Esophagus muscularis mucosa (tissue), 4 donors: Measurements from ENCODE around the gene DAAM1. TPM values are rescaled to one million over a fixed set of nuclear protein-coding genes. Genes with fewer than 3 reads are reported as not detected.

Source experiments
- DNase-seq: peaks from one replicate; pipeline ENCODE4 v3.0.0-alpha.2; 2017; ENCODE audit errors: extremely low spot score
- H3K27ac ChIP-seq, 4 donors: fragments of 200-600 bp; sonication (generic); replicated peaks in 1 of 4; 1 replicate in 3 of 4; 2 replicates in 1 of 4; pipeline ENCODE4 v1.5.1; 2016 to 2019; ENCODE audit warnings: mild to moderate bottlenecking in 1 of 4
- H3K27me3 ChIP-seq, 4 donors: fragments of 200-600 bp; sonication (generic); one replicate each; pipeline versions ENCODE4 v1.5.1 to v1.6.0; 2016 to 2019
- H3K36me3 ChIP-seq, 4 donors: fragments of 200-600 bp; sonication (generic); one replicate each; pipeline ENCODE4 v1.5.1; 2016 to 2019
- H3K4me1 ChIP-seq, 4 donors: fragments of 200-600 bp; sonication (generic); one replicate each; pipeline ENCODE4 v1.5.1; 2016 to 2019
- H3K4me3 ChIP-seq, 4 donors: fragments of 200-600 bp; sonication (generic); 1 replicate in 2 of 4; 2 replicates in 2 of 4; pipeline ENCODE4 v1.5.1; 2016 to 2019; ENCODE audit warnings: mild to moderate bottlenecking in 4 of 4, moderate library complexity in 1 of 4
- H3K9me3 ChIP-seq, 4 donors: fragments of 200-600 bp; sonication (generic); 1 replicate in 3 of 4; 2 replicates in 1 of 4; pipeline ENCODE4 v1.5.1; 2016 to 2019
- CTCF ChIP-seq, 3 experiments: fragments of 200-600 bp in 2 of 3; fragments of 450-650 bp in 1 of 3; sonication (generic) in 2 of 3; IDR thresholded peaks; one replicate each; pipeline ENCODE4 v1.5.1; 2017 to 2019; ENCODE audit warnings: antibody characterized with exemption in 3 of 3, mild to moderate bottlenecking in 2 of 3, moderate library complexity in 1 of 3
- EP300 ChIP-seq: sonication (generic); formaldehyde crosslinking; IDR thresholded peaks from one replicate; pipeline ENCODE4 v1.6.1; 2017; ENCODE audit warnings: antibody characterized with exemption
- POLR2A ChIP-seq: fragments of 450-650 bp; IDR thresholded peaks from one replicate; pipeline ENCODE4 v1.6.1; 2017; ENCODE audit warnings: antibody characterized with exemption, moderate library complexity, mild to moderate bottlenecking, low read depth
- POLR2AphosphoS5 ChIP-seq, 2 donors: sonication (generic); formaldehyde crosslinking; IDR thresholded peaks; one replicate each; pipeline ENCODE4 v1.6.1; 2017; ENCODE audit warnings: antibody characterized with exemption in 2 of 2
- WGBS: methylation state at CpG from one replicate; pipeline ENCODE4 v1.1.5; 2018; 5-methylcytosine and 5-hydroxymethylcytosine counted together
- intact Hi-C: fragments of 100-400 bp; cut with DNase I; formaldehyde crosslinking; loops from one replicate; pipeline ENCODE4 v1.15.1; 2023
- total RNA-seq, 4 donors: library from RNA; depleted of rRNA; stranded (reverse); fragments of >200 nt; gene quantifications; one replicate each; pipeline versions ENCODE4 v1.1.0 to v1.2.1, GENCODE V29; 2016

Gene DAAM1
- total RNA-seq, 4 donors from 2014 or later: 64.3 to 110 (median 72.5) TPM

- H3K4me3 ChIP-seq: no peak overlapping the region
- peaks cover 11 to 15% (median 14%) of the 10 kb centered on the region in 4 donors for H3K36me3 ChIP-seq
- peak overlapping the region in 2 of 4 donors; percentile 1 to 72 for H3K27ac ChIP-seq
- intact Hi-C loops: no loop called here
- H3K4me1 ChIP-seq: peaks cover 43 to 60% (median 50%) of the 10 kb centered on the region in 4 donors
- 85% methylated on average over 1 of the region's 1 CpG for WGBS
- DNase-seq: no peak
- H3K27me3 ChIP-seq: no peaks in the 10 kb centered on the region
- H3K9me3 ChIP-seq: no peaks in the 10 kb centered on the region
- TF ChIP-seq POLR2AphosphoS5 (IDR thresholded peaks at IDR 0.05): no peak
- no peak for TF ChIP-seq CTCF (IDR thresholded peaks at IDR 0.05)
- TF ChIP-seq POLR2A: no peak
- no peak for TF ChIP-seq EP300
Observed at GRCh38 chr14:59292028-59292427, 103.6 kb downstream of the DAAM1 start.

- TF ChIP-seq EP300 (no peak), CTCF (IDR thresholded peaks at IDR 0.05) (no peak)
- Histone ChIP-seq H3K4me3 (no peak overlapping the region), H3K36me3 (peaks cover 11 to 15% (median 14%) of the 10 kb centered on the region in 4 donors), H3K27ac (peak overlapping the region; percentile 61 to 72 (median 64)), H3K4me1 (peaks cover 52 to 70% (median 58%) of the 10 kb centered on the region in 4 donors), H3K27me3 (no peaks in the 10 kb centered on the region), H3K9me3 (no peaks in the 10 kb centered on the region)
- DNase-seq: no peak
- WGBS: 80% methylated on average over 4 of the region's 4 CpGs
- intact Hi-C loops: no loop called here
Observed at GRCh38 chr14:59292921-59293534, 104.6 kb downstream of the DAAM1 start.

GRCh38 chr14:59293935-59294661 lies 105.6 kb downstream of the DAAM1 start:
- H3K9me3 ChIP-seq: no peaks in the 10 kb centered on the region
- TF ChIP-seq EP300 (no peak), CTCF (IDR thresholded peaks at IDR 0.05) (no peak), POLR2AphosphoS5 (IDR thresholded peaks at IDR 0.05) (no peak), POLR2A (no peak)
- intact Hi-C loops: no loop called here
- 66% methylated on average over 8 of the region's 8 CpGs for WGBS
- no peak for DNase-seq
- H3K27ac ChIP-seq: peak overlapping the region; percentile 61 to 72 (median 64)
- H3K4me1 ChIP-seq: peaks cover 53 to 81% (median 65%) of the 10 kb centered on the region in 4 donors
- peaks cover 11 to 15% (median 14%) of the 10 kb centered on the region in 4 donors for H3K36me3 ChIP-seq
- H3K4me3 ChIP-seq: no peak overlapping the region
- H3K27me3 ChIP-seq: no peaks in the 10 kb centered on the region

GRCh38 chr14:59294662-59294992 lies 106.2 kb downstream of the DAAM1 start:
- TF ChIP-seq POLR2AphosphoS5 (IDR thresholded peaks at IDR 0.05) (no peak), EP300 (no peak), POLR2A (no peak), CTCF (IDR thresholded peaks at IDR 0.05) (no peak)
- Histone ChIP-seq H3K4me1 (peaks cover 53 to 84% (median 68%) of the 10 kb centered on the region in 4 donors), H3K27ac (peak overlapping the region; percentile 61 to 72 (median 64)), H3K36me3 (peaks cover 11 to 15% (median 14%) of the 10 kb centered on the region in 4 donors), H3K27me3 (no peaks in the 10 kb centered on the region), H3K9me3 (no peaks in the 10 kb centered on the region), H3K4me3 (no peak overlapping the region)
- intact Hi-C loops: no loop called here
- 26% methylated on average over 1 of the region's 1 CpG for WGBS
- no peak for DNase-seq
